ENCODE data around the gene ZMIZ2. TPM values are rescaled to one million over a fixed set of nuclear protein-coding genes. Genes with fewer than 3 reads are reported as not detected.
A peak's percentile ranks its signal among the peaks of the same experiment; 100 is the strongest.

Gene ZMIZ2
- total RNA-seq, 1 donor from 2014 or later = 291 TPM

GRCh38 chr7:44787041-44787440, 38.4 kb downstream of the ZMIZ2 start:
- H3K27me3 Mint-ChIP-seq (ENCODE audit: unreplicated experiment) = peaks cover 1% of the 10 kb centered on the region
- H3K9me3 Mint-ChIP-seq (ENCODE audit: unreplicated experiment) = peaks cover 4% of the 10 kb centered on the region
- H3K4me3 Mint-ChIP-seq (ENCODE audit: unreplicated experiment) = no peak overlapping the region
- H3K36me3 Mint-ChIP-seq (ENCODE audit: unreplicated experiment) = peaks cover 6% of the 10 kb centered on the region
- no peak for DNase-seq
- H3K27ac Mint-ChIP-seq (ENCODE audit: unreplicated experiment) = no peak overlapping the region
- peaks cover 1% of the 10 kb centered on the region for H3K4me1 Mint-ChIP-seq (ENCODE audit: low read depth, unreplicated experiment)
- TF ChIP-seq CTCF (IDR thresholded peaks at IDR 0.05; ENCODE audit: partially characterized antibody, unreplicated experiment) = no peak

DNA sequence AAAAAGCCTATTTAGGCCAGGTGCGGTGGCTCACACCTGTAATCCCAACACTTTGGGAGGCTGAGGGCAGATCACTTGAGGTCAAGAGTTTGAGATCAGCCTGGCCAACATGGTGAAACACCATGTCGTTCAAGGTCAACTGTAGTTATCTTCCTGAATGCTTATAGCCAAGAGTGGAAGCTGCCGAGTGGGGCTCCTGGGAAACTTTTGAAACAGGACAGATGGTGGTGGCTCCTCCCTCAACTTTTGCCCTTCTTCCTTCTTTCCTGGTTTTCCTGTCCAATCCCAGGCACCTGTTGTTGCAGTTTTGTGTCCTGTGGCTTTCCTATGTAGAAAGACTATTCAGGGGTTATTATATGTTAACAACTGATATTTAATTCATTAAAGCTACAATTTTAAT, 39.1 kb downstream of the ZMIZ2 start:
- no peak for TF ChIP-seq CTCF (IDR thresholded peaks at IDR 0.05; ENCODE audit: partially characterized antibody, unreplicated experiment)
- Mint-ChIP-seq H3K4me1 (ENCODE audit: low read depth, unreplicated experiment) (no peaks in the 10 kb centered on the region), H3K9me3 (ENCODE audit: unreplicated experiment) (peaks cover 4% of the 10 kb centered on the region), H3K4me3 (ENCODE audit: unreplicated experiment) (no peak overlapping the region), H3K27ac (ENCODE audit: unreplicated experiment) (no peak overlapping the region), H3K27me3 (ENCODE audit: unreplicated experiment) (peaks cover 1% of the 10 kb centered on the region), H3K36me3 (ENCODE audit: unreplicated experiment) (peaks cover 6% of the 10 kb centered on the region)
- DNase-seq = no peak

DNA sequence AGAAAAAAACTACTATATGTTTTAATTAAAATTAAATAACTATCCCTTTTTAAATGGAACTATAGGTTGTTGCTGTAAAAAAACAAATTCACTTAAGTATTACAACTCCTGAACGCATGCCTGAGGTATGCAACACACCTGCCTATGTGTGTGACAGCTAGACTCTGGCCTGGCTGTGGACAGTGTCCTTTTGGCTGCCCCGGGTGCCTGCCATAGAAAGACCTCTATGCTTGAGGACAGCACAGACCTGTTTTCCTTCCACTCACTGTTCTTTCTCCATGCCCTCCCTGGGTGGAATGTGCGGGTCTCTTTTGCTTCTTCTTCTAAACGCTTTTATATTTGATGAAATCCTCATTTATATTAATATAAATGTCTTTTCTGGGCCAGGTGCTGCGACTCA, 41.3 kb downstream of the ZMIZ2 start:
- Mint-ChIP-seq H3K27me3 (ENCODE audit: unreplicated experiment) (peaks cover 1% of the 10 kb centered on the region), H3K9me3 (ENCODE audit: unreplicated experiment) (peaks cover 2% of the 10 kb centered on the region), H3K27ac (ENCODE audit: unreplicated experiment) (no peak overlapping the region), H3K4me3 (ENCODE audit: unreplicated experiment) (no peak overlapping the region), H3K36me3 (ENCODE audit: unreplicated experiment) (no peaks in the 10 kb centered on the region), H3K4me1 (ENCODE audit: low read depth, unreplicated experiment) (no peaks in the 10 kb centered on the region)
- TF ChIP-seq CTCF (IDR thresholded peaks at IDR 0.05; ENCODE audit: partially characterized antibody, unreplicated experiment) = no peak
- no peak for DNase-seq

DNA sequence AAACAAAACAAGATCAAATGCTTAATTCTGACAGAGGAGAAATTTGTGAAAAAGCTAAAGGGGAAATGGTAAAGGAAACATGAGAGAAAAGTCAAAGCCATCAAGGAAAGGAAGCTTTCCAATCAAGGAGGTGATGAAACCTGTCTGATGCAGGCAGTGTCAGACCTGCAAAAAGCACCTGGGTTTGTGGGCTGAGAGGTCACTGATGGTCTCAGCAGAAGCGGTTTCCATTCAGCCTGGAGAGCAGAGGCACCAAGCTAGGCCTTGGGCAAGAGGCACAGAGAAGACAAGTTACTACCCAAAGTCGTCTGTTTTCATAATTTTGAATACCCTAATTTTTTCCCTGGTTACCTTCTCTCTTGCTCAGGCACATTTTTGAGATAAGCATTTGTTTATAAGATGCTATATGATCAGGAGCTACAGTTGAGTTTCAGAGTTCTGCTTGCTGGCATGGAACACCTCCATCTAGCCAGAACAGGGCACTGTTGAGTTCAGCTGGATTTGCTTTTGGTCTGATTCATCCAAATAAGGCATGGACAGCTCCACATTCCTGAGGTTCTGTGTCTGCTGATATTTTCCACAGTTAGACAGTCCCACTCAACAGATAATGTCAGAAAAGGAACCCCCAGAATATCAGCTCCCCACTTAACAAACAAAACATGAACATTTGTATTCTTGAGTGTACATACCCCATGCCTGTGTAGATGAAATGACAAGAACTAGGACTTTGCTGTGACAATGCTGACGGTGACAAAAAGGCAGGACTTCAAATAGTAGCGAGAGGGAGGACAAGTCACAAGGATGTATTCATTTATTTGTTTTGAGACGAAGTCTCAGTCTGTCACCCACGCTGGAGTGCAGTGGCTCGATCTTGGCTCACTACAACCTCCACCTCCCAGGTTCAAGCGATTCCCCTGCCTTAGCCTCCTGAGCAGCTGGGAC, 42.9 kb downstream of the ZMIZ2 start:
- no peak for DNase-seq
- TF ChIP-seq CTCF (IDR thresholded peaks at IDR 0.05; ENCODE audit: partially characterized antibody, unreplicated experiment) = no peak
- no peaks in the 10 kb centered on the region for H3K36me3 Mint-ChIP-seq (ENCODE audit: unreplicated experiment)
- H3K27ac Mint-ChIP-seq (ENCODE audit: unreplicated experiment) = no peak overlapping the region
- no peaks in the 10 kb centered on the region for H3K4me1 Mint-ChIP-seq (ENCODE audit: low read depth, unreplicated experiment)
- peaks cover 3% of the 10 kb centered on the region for H3K9me3 Mint-ChIP-seq (ENCODE audit: unreplicated experiment)
- H3K4me3 Mint-ChIP-seq (ENCODE audit: unreplicated experiment) = no peak overlapping the region
- peaks cover 1% of the 10 kb centered on the region for H3K27me3 Mint-ChIP-seq (ENCODE audit: unreplicated experiment)

- no peak for TF ChIP-seq CTCF (IDR thresholded peaks at IDR 0.05; ENCODE audit: partially characterized antibody, unreplicated experiment)
- Mint-ChIP-seq H3K27me3 (ENCODE audit: unreplicated experiment) (peaks cover 7% of the 10 kb centered on the region), H3K4me1 (ENCODE audit: low read depth, unreplicated experiment) (peaks cover 8% of the 10 kb centered on the region), H3K36me3 (ENCODE audit: unreplicated experiment) (no peaks in the 10 kb centered on the region), H3K9me3 (ENCODE audit: unreplicated experiment) (peaks cover 11% of the 10 kb centered on the region), H3K4me3 (ENCODE audit: unreplicated experiment) (peak overlapping the region; percentile 15), H3K27ac (ENCODE audit: unreplicated experiment) (peak overlapping the region; percentile 20)
- no peak for DNase-seq
Measured at GRCh38 chr7:44793919-44794318, 45.3 kb downstream of the ZMIZ2 start.

Data from glutamatergic neuron (in vitro differentiated cells).